HG03521 (cell line): ENCODE measurements around the gene METTL15.
A peak's percentile ranks its signal among the peaks of the same experiment; 100 is the strongest.
"Not testable (repeated sequence)": the region's sequence is repeated elsewhere in the genome, so short reads cannot be mapped to it uniquely, and the experiment has no call there.

Experiments used
- ATAC-seq: cut with Tn5 transposase; IDR thresholded peaks from one replicate; pipeline ENCODE4 v1.9.1; 2021; ENCODE audit warnings: mild to moderate bottlenecking, moderate library complexity; ENCODE audit not compliant: unreplicated experiment

The METTL15 gene

DNA sequence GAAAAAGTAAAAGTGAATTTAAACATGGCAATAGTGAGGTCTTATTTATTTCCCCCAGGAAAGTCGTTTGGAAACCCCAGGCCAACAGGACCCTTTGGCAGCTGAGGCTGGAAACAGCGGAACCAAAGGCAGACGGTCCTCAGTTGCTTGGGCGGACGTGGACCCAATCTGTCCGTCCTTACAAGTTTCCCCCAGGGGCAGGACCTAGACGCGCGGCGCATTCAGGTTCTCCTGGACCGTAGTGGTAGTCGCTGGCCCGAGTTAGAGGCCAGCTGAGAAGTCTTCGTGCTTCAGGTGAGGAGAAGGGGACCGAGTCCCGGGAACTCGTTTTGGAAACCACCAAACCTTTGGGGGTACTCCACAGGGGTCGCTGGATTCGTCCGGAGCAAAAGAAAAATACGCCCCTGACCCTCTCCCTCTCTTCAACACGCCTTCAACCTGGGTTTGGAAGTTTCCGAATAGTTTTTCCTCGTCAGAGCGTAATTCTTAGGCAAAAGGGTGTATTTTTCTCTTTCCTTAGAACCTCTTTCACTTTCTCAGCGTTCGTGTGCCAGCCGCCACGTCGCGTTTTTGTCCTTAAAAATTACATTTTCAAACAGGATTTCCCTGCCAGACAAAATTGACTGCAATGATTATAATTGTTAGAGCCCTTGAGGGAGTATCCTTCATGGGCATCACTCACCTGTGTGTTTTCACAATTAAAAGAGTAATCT lies 2.1 kb downstream of the METTL15 start:
- ATAC-seq, result peak; percentile 20

DNA sequence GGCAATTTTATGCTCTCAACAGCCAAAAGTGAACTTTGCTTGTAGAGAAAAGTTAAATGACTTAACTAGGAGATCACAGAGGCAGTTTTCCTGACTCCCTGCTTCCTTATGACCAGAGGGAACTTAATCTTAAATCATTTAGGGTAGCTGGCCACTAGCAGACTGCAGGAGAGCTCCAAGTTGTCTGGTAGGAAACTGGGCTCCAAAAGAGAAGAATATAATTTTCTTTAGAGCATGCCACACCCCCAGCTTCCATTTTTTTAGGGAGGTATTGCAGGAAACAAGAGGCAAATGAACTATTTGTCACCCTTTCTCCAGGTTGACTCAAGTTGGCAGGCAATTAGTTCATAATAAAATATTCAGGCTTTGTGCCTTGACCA lies 2.6 kb downstream of the METTL15 start:
- no peak for ATAC-seq

DNA sequence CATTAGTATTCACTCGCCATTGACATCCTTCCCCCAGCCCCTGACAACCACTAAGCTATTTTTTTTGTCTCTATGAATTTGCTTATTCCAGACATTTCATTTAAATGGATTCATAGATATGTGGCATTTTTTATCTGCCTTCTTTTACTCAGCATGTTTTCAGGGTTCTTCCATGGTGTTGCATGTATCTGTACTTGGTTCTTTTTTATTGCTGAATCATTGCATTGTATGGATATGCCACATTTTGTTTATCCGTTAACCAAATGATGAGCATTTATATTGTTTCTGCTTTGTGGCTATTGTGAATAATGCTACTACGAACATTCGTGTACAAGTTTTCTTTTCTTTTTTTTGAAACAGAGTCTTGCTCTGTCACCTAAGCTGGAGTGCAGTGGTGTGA lies 5.9 kb downstream of the METTL15 start:
- no peak for ATAC-seq

DNA sequence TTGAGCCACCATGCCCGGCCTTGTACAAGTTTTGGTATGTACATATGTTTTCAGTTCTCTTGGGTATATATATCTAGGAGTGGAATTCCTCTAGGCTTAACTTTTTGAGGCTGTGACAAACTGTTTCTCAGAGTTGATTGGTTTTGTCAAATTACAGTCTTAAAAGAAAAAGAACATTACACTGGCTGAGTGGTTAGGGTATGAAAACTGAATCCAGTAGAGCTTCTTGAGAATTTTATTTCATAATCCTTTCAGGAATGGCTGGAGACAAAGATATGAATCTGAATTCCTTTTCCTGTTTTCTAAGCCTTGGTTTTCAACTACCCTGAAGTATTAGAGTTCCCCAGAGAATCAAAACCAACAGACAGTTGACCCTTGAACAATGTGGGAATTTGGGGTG lies 6.5 kb downstream of the METTL15 start:
- ATAC-seq, result no peak

DNA sequence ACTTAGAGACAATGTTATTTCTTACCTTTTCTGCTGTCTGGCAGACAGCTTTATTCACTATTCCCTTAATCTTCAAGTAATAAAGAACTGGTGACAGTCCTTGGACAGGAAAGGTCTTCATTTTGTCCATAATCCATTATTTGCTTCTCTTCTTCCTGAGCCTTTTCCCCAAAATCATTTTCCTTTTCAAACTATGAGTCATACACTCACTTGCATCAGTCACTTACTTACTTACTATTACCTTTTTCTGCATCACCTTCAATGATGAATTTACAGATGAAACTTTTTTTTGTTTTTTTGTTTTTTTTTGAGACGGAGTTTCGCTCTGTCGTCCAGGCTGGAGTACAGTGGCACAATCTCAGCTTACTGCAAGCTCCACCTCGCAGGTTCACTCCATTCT lies 9.5 kb downstream of the METTL15 start:
- no peak for ATAC-seq

DNA sequence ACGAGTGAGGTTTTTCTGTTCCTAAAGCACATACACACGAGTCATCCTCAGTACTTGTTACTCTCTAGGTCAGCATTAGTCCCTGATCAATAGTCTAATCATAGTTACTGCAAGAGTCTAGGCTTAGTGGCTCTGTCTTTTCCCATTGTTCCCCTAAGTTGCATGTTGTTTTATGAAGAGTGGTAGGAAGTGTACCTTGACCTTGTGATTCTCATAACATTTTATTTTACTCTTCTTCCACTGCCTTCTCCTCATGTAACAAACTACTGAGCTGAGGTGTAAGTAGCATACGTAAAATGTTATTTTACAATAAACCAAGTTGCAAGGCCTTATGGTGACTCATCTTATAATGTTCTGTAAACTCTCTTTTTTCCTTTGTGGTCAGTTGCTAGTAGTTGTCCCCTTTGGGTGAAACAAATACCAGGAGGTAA lies 15.0 kb downstream of the METTL15 start:
- no peak for ATAC-seq

DNA sequence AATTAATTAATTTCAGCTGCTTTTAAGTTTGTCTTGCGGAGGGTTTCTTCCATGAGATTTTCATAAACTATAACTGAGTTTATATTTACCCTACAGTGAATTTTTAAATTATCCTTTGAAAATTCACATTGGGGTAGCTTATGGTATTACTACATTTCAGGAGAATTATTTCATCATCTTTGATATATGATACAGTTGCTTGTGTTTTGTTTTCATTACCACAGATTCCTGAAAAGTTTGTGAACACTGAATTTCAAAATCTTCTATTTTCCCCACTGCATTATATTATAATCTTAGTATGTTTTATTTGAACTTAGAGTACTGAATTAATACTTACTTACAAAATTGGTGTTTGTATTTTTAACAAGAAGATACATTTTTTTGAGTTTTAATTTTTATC lies 24.4 kb downstream of the METTL15 start:
- ATAC-seq, result no peak

DNA sequence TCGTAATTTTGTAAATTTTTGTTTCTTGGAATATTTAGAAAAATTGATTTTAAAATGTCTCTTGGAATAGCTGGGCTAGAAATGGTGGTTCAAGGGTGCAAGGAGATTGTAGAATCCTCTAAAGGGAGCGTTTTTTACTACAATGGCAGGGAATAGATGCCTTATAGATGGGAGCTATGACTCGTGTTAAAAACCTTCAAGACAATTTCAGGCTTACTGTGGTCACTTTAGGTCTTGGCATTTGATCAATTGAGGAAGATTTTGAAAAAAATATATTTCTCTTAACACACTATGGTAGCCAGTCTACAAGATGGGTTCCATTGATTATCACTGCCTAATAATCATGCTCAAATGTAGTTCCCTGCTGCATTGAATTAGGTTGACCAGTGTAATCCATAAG lies 25.0 kb downstream of the METTL15 start:
- ATAC-seq, result no peak

DNA sequence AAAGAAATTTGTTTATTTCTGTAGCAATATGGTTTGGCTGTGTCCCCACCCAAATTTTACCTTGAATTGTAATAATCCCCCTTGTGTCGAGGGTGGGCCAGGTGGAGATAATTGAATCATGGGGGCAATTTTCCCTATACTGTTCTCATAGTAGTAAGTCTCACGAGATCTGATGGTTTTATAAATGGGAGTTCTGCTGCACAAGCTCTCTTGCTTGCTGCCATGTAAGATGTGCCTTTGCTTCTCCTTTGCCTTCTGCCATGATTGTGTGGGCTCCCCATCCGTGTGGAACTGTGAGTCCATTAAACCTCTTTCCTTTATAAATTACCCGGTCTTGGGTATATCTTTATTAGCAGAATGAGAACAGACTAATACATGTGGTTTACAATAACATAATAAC lies 28.0 kb downstream of the METTL15 start:
- not testable (repeated sequence) for ATAC-seq

DNA sequence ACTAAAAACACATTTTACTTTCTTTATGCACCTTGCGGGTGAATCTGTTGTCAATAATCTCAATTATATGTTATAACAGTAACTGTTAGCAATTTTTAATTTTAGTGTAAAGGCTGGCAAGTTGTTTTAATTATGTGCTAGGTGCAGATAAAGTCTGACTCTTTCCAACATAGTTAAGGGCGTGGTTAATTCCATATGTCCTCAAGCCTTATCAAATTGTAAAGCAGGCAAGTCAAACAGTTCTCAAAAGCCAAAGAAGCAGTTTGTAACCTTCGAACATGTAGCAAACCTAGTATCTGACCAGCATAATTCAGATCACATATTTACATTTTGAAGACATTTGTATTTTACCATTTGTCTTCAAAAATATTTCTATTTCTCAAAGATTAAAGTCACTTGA lies 29.2 kb downstream of the METTL15 start:
- ATAC-seq, result no peak

DNA sequence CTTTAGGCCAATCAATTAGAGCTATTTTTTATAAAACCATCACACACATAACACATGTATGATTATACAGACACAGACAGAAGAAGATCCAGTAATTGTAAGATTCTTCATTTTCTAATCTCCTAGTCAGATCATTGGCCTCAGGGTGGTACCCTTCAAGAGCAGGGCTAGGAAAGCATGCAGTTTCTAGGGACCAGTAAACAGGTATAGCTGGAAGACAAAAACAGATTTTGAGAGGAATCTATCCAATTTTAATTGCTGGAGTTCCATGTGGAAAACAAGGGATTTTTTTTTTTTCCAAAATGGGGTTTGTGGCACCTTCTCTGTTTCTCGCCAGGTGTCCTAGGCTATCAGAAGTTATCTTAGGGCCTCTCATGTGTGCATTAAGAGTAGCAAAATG lies 29.6 kb downstream of the METTL15 start:
- ATAC-seq, result no peak

DNA sequence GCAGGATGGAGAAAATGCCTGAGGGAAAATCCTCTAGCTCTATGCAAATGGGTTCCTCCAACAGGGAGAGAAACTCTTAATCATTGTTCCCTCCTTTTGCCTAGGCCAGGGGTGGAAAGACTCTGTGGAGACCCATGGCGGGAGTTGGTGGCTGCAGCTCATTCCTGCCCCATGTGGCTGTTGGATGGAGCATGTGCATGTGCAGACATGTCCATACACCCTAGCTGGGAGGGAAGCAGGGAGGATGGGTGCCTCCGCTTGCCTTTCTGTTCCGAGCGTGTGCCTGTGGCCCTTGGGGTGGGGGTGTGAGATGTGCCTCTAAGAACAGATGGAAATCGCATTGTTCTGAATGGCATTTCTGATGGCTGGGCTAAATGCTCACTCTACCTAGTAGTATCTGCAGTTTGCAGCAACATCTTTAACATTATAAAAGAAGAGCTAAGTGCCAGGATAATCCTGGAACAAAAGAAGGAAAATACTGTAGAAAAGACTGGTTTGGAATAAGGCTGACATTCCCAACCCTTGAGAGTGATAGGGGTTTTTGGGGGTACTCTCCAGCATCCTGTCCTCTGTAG lies 31.7 kb downstream of the METTL15 start:
- ATAC-seq, result no peak

DNA sequence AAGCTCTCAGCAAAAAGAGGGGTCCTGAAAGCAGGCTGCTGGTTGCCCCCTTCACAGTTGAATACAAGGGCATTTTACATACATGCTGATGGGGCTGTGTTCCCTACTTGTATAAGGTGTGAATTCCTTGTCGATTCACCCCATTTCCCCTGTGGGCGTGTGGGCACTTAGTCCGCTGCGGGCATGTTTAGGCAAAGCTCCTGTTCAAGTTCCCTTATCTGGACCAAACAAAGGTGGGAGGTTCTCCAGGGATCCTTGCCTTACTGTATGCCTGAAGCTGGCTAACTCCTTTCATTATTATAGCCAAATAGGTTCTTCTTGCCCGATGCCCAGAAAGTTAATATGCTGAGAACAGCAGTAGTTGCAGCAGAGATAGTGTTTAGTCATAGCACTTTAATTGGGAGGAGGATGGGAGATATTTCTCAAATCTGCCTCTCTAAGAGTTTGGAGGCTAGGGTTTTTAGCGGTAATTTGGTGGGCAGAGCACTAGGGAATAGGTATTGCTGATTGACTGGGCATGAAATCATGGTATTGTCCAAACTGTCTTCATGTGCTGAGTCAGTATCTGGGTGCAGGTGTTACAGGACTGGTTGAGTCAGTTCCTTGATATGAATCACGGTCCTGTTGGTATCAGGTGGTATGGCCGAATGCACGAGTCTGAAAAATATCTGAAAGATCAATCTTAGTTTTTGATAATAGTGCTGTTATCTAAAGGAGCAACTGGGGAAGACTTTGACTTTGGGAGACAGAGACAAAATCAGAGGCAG lies 32.7 kb downstream of the METTL15 start:
- no peak for ATAC-seq

DNA sequence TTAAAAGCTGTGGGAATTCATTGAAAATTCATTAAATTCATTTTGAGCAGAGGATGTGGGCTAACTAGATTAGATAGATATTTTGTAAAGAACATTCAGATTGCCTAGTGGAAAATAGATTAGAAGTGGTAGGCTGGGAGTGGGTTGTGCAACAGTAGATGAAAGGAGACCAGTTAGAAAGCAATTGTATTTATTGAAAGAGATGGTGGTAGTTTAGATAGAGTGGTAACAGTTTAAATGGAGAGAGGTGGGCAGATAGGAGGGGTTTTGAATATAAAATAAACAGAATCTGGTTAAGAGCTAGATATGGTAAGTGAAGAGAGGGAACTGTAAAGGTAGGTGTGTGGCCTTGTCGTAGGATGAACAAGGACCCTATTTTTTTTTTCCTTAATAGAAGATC lies 34.5 kb downstream of the METTL15 start:
- no peak for ATAC-seq

DNA sequence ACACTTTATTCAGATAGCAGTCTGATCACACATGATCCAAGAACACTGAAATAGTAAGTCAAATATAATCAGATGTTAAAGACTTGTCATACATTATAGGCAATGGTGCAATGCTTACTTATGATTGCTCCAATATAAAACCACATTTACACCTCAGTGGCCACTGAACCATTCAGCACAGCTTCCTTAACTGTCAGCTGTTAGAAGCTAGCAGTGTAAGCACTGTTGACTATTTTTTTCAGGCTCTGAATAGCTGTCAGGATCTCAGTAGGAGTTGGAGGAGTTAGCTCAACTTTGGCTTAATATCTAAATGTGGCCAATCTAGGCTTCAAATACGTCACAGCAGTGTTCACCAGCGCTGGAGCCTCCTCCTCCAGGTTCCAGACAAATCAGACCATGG lies 36.6 kb downstream of the METTL15 start:
- ATAC-seq, result no peak

DNA sequence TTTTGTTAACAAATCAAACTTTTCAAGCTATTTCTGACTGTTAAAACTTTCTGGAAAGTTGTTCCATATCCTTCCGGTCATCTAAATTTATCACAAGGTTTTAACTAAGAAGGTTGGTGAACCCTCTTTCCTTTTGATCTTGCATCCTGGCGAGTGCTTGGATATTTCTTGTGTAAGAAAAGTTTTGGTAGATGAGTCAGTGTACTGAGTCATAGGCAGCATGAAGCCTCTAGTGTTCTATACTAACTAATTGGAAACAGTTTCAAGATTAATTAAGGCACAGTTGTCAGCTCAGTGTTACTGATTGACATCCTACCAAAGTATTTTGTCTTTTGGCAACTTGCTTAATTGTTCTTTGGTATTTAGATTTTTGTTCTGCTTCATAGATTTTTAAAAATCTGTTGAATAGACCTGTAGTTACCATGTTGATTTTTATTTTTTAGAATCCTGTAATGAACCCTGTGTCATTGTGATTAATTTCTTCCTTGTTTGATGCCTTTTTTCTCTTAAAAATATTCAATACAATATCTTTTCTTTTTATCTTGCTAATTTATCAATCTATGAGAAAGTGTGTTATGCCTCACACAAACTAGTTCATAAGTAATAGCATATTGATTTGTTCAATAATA lies 38.0 kb downstream of the METTL15 start:
- no peak for ATAC-seq

DNA sequence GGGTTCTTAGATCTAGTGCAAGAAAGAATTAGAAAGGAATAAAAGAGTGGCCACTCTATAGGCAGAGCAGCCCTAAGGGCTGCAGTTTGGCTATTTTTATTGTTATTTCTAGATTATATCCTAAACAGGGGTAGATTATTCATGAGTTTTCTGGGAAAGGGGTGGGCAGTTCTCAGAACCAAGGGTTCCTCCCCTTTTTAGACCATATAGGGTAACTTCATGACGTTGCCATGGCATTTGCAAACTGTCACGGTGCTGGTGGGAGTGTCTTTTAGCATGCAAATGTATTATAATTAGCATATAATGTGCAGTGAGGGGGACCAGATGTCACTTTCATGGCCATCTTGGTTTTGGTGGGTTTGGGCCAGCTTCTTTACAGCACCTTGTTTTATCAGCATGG lies 44.6 kb downstream of the METTL15 start:
- no peak for ATAC-seq

DNA sequence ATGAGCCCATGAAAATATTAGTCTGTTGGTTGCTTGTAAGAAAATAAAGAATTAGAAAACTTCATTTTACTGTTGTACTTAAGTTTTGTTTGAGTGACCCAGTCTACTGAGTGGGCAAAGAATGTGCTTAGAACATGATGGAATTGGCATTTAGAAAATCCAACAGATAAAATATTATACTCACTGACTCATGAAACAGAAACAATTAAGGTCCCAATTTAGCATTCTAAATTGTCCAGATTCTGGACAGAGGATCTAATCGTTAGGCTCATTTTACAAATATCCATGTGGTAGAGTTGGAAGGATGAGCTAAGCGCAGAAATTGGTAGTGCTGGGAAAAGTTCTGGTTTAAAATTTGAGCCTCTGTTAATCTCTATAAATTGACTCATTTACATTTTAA lies 45.4 kb downstream of the METTL15 start:
- no peak for ATAC-seq

DNA sequence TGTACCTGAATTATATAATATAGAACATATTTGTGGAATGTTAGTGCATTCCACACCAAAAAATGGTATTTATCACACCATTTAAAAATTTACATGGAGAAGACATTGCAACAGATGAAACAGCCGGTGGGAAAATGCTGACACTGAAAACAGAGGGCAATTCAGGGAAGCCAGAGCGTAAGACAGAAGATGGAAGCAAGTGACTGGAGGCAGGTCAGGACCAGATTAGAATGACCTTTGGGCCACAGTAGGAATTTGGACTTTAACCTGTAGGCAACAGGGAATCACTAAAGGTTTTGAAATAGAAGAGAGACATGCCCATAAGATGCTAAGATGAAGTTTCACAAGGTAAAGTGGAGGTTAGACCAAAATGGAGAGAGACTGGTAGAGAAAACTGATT lies 60.5 kb downstream of the METTL15 start:
- ATAC-seq, result no peak

DNA sequence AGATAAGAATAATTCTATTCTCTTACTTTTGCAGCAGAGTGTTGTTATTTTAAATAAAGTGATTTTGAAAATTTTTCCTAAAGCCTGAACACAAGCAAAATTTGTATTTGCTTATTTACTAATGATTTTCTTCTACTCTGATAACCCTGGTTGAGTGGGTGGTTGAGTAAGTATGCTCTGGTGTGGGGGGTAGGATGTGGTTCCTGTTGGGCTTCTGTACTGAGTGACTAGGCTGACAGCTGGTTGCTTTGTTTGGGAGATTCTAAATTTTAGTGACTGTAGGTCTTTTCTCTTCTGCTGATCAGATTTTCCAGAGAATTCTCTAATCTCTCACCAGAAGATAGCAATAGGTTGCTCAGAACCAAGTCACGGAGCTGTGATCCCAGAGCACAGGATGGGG lies 61.6 kb downstream of the METTL15 start:
- ATAC-seq, result no peak

DNA sequence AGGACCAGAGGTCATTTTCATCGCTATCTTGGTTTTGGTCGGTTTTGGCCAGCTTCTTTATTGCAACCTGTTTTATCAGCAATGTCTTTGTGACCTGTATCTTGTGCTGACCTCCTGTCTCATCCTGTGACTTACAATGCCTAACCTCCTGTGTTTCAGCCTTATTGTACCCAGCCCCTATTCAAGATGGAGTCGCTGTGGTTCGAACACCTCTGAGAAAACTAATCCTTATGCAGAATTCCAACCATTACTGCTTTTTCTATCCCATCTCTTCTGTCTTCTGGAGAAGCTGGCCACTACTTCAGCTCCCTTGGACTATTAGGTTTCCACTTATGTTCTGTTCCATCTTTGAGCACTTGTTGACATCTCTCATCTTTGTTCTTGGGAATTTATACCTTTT lies 62.6 kb downstream of the METTL15 start:
- no peak for ATAC-seq

DNA sequence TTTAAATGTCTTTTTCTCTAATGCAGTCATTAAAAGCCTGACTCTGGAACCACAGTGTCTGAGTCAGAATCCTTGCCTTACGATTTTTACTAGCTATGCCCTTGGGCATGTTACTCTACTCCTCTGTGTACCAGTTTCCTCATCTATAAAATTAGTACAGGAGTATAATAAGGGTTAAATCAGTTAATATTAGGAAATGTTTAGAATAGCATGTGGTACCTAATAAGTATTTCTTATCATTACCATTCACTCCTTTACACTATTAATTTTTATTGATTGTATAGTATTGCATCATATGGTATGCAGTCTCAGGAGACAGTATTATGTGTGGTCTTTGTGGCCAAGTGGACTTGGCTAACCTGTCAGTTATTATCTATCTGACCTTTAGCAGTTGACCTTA lies 68.2 kb downstream of the METTL15 start:
- no peak for ATAC-seq
